ENCODE results near the gene MEGF6. TPM values are rescaled to one million over a fixed set of nuclear protein-coding genes. Genes with fewer than 3 reads are reported as not detected.
"Not testable (repeated sequence)": the region's sequence is repeated elsewhere in the genome, so short reads cannot be mapped to it uniquely, and the experiment has no call there.

Gene MEGF6
- total RNA-seq, 1 donor from 2014 or later = 7.3 TPM

- intact Hi-C loops (cut with DNase I) = no loop called here
- DNase-seq = peak; percentile 24
- ATAC-seq (ENCODE audit: poor library complexity) = no peak
Measured at GRCh38 chr1:3632716-3633343, 21.5 kb upstream of the MEGF6 start.

DNA sequence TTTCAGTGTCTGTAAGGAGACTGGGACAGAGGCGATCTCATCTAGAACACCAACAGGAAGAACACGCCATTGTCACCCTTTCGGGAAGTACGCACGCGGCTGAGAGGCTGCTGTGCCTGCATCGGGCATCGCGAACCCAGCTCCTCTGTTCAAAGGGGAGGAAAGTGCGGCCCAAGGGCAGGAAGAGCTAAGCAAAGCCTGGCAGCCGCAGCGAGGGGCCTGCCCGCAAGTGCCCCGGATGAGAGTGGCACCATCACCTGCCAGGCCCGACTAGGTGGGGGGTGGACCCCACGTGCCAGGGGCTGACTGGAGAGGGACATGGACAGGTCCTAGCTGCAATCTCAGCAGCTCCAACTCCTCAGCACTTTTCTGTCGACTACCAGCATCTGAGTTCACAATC, 21.0 kb upstream of the MEGF6 start:
- DNase-seq (peak; percentile 21), ATAC-seq (ENCODE audit: poor library complexity) (no peak)
- intact Hi-C loops (cut with DNase I) = no loop called here

- intact Hi-C loops (cut with DNase I) = no loop called here
- DNase-seq (peak; percentile 39), ATAC-seq (ENCODE audit: poor library complexity) (no peak)
Measured at GRCh38 chr1:3631320-3632260, 20.3 kb upstream of the MEGF6 start.

- no peak for ATAC-seq (ENCODE audit: poor library complexity)
- intact Hi-C loops (cut with DNase I) = no loop called here
Measured at GRCh38 chr1:3630914-3631313, 19.6 kb upstream of the MEGF6 start.

GRCh38 chr1:3630161-3630611, 18.9 kb upstream of the MEGF6 start:
- intact Hi-C loops (cut with DNase I) = no loop called here
- peak; percentile 22 for DNase-seq
- no peak for ATAC-seq (ENCODE audit: poor library complexity)

More at GRCh38 chr1:3630914-3631313, 19.6 kb upstream of the MEGF6 start:
- DNase-seq = no peak

- intact Hi-C loops (cut with DNase I) = no loop called here
- ATAC-seq (ENCODE audit: poor library complexity) (no peak), DNase-seq (peak; percentile 13)
Measured at GRCh38 chr1:3629561-3630160, 18.4 kb upstream of the MEGF6 start.

DNA sequence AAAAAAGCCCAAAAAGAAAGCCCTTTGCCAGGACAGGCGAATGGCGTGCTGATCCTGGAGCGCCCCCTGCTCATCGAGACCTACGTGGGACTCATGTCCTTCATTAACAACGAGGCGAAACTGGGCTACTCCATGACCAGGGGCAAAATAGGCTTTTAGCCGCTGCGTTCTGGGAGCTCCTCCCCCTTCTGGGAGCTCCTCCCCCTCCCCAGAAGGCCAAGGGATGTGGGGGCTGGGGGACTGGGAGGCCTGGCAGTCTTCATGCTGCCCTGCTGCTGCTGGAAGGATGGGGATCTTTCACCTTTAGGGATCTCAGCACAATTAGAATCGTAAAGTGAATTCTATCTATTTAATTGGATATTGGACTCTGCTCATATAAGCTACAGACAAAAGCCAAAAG, 17.1 kb upstream of the MEGF6 start:
- intact Hi-C loops (cut with DNase I) = no loop called here
- DNase-seq (no peak), ATAC-seq (ENCODE audit: poor library complexity) (no peak)

- ATAC-seq (ENCODE audit: poor library complexity) (no peak), DNase-seq (peak; percentile 40)
- intact Hi-C loops (cut with DNase I) = no loop called here
Measured at GRCh38 chr1:3627515-3628253, 16.4 kb upstream of the MEGF6 start.

DNA sequence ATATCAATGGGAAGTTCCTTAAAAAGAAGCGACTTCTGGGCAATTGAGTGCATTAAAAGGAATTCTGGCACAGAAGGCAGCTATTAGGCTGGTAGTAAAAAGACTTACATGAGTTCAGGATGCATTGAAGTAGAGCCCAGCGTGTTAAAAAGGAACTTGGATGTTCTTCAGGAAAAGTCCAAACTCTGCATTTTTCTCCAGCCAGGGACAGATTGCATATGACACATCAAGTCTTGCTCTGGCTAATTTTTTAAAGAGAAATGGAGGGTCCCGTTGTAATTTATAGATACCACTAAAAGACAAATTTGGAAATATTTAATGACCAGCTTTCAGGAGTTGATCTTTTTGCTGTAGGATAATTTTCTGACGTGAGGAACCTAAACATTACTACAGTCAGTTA, 14.7 kb upstream of the MEGF6 start:
- intact Hi-C loops (cut with DNase I) = no loop called here
- ATAC-seq (ENCODE audit: poor library complexity) (no peak), DNase-seq (no peak)

GRCh38 chr1:3625151-3625907, 14.0 kb upstream of the MEGF6 start:
- intact Hi-C loops (cut with DNase I) = no loop called here
- peak; percentile 47 for DNase-seq
- ATAC-seq (ENCODE audit: poor library complexity) = no peak

DNA sequence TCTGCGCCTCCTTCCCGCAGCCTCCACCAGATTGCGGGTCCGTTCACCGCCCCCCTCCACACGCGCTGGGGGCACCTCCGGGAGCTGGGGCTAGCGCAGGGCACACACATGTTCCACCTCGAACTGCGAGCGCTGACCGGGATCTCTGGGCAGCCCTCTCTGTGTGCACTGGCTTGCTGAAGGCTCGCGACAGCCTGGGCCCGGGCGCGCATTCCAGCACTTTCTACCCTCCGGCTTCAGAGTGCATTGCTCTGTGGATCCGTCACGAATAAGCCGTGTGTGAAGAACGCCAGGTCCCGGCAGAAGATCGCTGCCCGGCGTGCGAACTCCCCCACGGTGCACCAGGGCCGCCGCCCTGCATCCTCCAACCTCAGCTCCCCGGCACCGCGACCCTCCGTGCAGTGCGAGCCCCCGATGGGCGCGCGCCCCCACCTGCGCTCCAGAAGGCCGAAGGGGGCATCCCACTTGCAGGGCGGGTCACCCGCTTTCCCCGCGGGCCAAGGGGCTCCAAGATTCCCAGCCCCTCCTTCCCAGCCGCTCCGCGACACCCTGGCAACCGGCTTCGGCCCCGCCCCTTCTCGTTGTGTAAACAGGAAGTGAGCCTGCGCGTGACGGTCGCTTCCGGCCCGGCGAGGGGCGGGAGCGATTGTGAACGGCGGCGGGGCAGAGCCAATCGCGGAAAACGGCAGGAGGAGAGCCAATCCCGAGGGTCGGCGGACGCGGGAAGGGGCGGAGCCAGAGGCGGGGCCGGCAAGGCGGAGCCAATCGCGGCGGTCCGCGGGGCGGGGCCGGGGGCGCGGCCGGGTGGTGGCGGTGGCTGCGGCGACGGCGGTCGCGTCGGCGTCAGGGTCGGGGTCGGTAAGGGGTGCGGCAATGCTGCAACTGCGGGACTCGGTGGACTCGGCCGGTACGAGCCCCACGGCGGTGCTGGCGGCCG, 13.2 kb upstream of the MEGF6 start, which contains the start of gene TPRG1L:
Gene TPRG1L (plus strand): TSS at position 816 of the 937 bp plus-strand sequence. CDS start 58 bp downstream, at position 874.
- ATAC-seq (ENCODE audit: poor library complexity) (peak; percentile 98), DNase-seq (peak; percentile 100)
- intact Hi-C loops (cut with DNase I) = no loop called here

- intact Hi-C loops (cut with DNase I) = no loop called here
- peak; percentile 33 for DNase-seq
- ATAC-seq (ENCODE audit: poor library complexity) = no peak
Measured at GRCh38 chr1:3623441-3624199, 12.3 kb upstream of the MEGF6 start.

GRCh38 chr1:3622102-3622501, 10.8 kb upstream of the MEGF6 start:
- DNase-seq; ATAC-seq (ENCODE audit: poor library complexity); intact Hi-C loops (cut with DNase I): not testable (repeated sequence)

DNA sequence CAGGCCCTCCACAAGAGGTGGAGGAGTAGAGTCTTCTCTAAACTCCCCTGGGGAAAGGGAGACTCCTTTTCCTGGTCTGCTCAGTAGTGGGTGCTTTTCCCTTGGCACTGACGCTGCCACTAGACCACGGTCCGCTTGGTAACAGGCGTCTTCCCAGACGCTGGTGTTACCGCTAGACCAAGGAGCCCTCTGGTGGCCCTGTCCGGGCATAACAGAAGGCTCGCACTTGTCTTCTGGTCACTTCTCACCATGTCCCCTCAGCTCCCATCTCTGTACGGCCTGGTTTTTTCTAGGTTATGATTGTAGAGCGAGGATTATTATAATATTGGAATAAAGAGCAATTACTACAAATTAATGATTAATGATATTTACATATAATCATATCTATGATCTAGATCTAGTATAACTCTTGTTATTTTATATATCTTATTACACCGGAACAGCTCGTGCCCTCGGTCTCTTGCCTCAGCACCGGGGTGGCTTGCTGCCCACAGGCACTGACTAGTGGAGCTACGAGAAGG, 9.9 kb upstream of the MEGF6 start:
- ATAC-seq (ENCODE audit: poor library complexity); DNase-seq: not testable (repeated sequence)
- intact Hi-C loops (cut with DNase I) = loop anchor here (1.0 kb wide), 1 partner anchor 130 kb away; no protein-coding TSS in a partner anchor

DNA sequence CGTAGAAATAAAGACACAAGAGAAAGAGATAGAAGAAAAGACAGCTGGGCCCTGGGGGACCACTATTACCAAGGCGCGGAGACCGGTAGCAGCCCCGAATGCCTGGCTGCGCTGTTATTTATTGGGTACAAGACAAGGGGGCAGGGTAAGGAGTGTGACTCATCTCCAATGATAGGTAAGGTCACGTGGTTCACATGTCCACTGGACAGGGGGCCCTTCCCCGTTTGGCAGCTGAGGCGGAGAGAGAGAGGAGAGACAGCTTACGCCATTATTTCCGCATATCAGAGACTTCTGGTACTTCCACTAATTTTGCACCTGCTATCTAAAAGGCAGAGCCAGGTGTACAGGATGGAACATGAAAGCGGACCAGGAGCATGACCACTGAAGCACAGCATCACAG, 9.4 kb upstream of the MEGF6 start:
- DNase-seq (no peak), ATAC-seq (ENCODE audit: poor library complexity) (no peak)
- intact Hi-C loops (cut with DNase I) = loop anchor here (1.0 kb wide), 1 partner anchor 129 kb away; no protein-coding TSS in a partner anchor
